ENCODE measurements around the gene SLIT1.

The SLIT1 gene

GRCh38 chr10:97195706-97196222 lies 10.0 kb upstream of the SLIT1 start:
- H3K9ac ChIP-seq (ENCODE audit: low read depth, low read length, poor library complexity): peak overlapping the region; percentile 14
- no CpG with 5 or more reads among the region's 11 CpGs for WGBS, 2 donors (ENCODE audit: extremely low coverage in 2 of 2, insufficient read length in 2 of 2, insufficient replicate concordance in 1 of 2)
- H3K4me3 ChIP-seq (ENCODE audit: low read length in 2 of 2): peak overlapping the region; percentile 30 to 70

GRCh38 chr10:97192952-97193435 lies 7.2 kb upstream of the SLIT1 start:
- no peak overlapping the region for H3K4me2 ChIP-seq (ENCODE audit: insufficient read depth, low read length, poor library complexity, severe bottlenecking)
- no peaks in the 10 kb centered on the region for H3K36me3 ChIP-seq (replicated peaks in 1 of 2; ENCODE audit: control insufficient read depth in 2 of 2, insufficient read depth in 2 of 2, low read length in 2 of 2)
- no peak overlapping the region for H3K9ac ChIP-seq (ENCODE audit: low read depth, low read length, poor library complexity)
- no peak overlapping the region for H2BK5ac ChIP-seq (ENCODE audit: low read length)
- no peak overlapping the region for H4K91ac ChIP-seq (ENCODE audit: low read depth, low read length, poor library complexity)
- no peak overlapping the region for H3K4me3 ChIP-seq (ENCODE audit: low read length in 2 of 2)
- no peak overlapping the region for H3K14ac ChIP-seq (ENCODE audit: low read length)
- H3K4ac ChIP-seq (ENCODE audit: low read length): no peak overlapping the region
- WGBS, 2 donors (ENCODE audit: extremely low coverage in 2 of 2, insufficient read length in 2 of 2, insufficient replicate concordance in 1 of 2): 100% methylated on average over 4 of the region's 5 CpGs; no CpG with 5 or more reads in 1 of the 2 donors
- no peaks in the 10 kb centered on the region for H3K79me1 ChIP-seq (ENCODE audit: low read depth, low read length)
- no peak overlapping the region for H3K27ac ChIP-seq (replicated peaks; ENCODE audit: low read length)
- peaks cover 0 to 5% of the 10 kb centered on the region in 2 donors for H3K9me3 ChIP-seq (replicated peaks in 1 of 2; ENCODE audit: control insufficient read depth in 2 of 2, insufficient read depth in 1 of 2, low read depth in 1 of 2, low read length in 2 of 2)
- no peak overlapping the region for H2BK120ac ChIP-seq (ENCODE audit: low read depth, low read length)
- peaks cover 2 to 7% of the 10 kb centered on the region in 2 donors for H3K4me1 ChIP-seq (ENCODE audit: control insufficient read depth in 2 of 2, insufficient read depth in 1 of 2, low read depth in 1 of 2, low read length in 2 of 2)
- H2BK15ac ChIP-seq (ENCODE audit: low read length): no peak overlapping the region
- no peak for DNase-seq (ENCODE audit: low spot score)
- no peak overlapping the region for H4K8ac ChIP-seq (ENCODE audit: low read depth, low read length)
- no peak overlapping the region for H3K18ac ChIP-seq (ENCODE audit: low read length)
- H2AFZ ChIP-seq (ENCODE audit: low read length): no peak overlapping the region
- H3K27me3 ChIP-seq (ENCODE audit: control insufficient read depth in 3 of 3, insufficient read depth in 3 of 3, low read depth in 1 of 3, low read length in 3 of 3): peaks cover 5 to 76% (median 19%) of the 10 kb centered on the region in 3 experiments
- H2BK12ac ChIP-seq (ENCODE audit: low read length): no peak overlapping the region
- no peak overlapping the region for H3K23ac ChIP-seq (ENCODE audit: low read depth, low read length, poor library complexity)
- no peak overlapping the region for H2AK5ac ChIP-seq (ENCODE audit: low read depth, low read length)

More at GRCh38 chr10:97195706-97196222, 10.0 kb upstream of the SLIT1 start:
- Histone ChIP-seq H3K4me2 (ENCODE audit: insufficient read depth, low read length, poor library complexity, severe bottlenecking) (peak overlapping the region; percentile 75), H2AFZ (ENCODE audit: low read length) (peak overlapping the region; percentile 80), H4K8ac (ENCODE audit: low read depth, low read length) (no peak overlapping the region), H3K27ac (replicated peaks; ENCODE audit: low read length) (no peak overlapping the region), H2BK15ac (ENCODE audit: low read length) (no peak overlapping the region), H3K9me3 (replicated peaks in 1 of 2; ENCODE audit: control insufficient read depth in 2 of 2, insufficient read depth in 1 of 2, low read depth in 1 of 2, low read length in 2 of 2) (peaks cover 0 to 5% of the 10 kb centered on the region in 2 donors), H2BK5ac (ENCODE audit: low read length) (no peak overlapping the region), H3K4me1 (ENCODE audit: control insufficient read depth in 2 of 2, insufficient read depth in 1 of 2, low read depth in 1 of 2, low read length in 2 of 2) (peaks cover 2 to 7% of the 10 kb centered on the region in 2 donors), H2AK5ac (ENCODE audit: low read depth, low read length) (no peak overlapping the region), H3K36me3 (replicated peaks in 1 of 2; ENCODE audit: control insufficient read depth in 2 of 2, insufficient read depth in 2 of 2, low read length in 2 of 2) (no peaks in the 10 kb centered on the region), H2BK12ac (ENCODE audit: low read length) (no peak overlapping the region), H4K91ac (ENCODE audit: low read depth, low read length, poor library complexity) (no peak overlapping the region), H2BK120ac (ENCODE audit: low read depth, low read length) (no peak overlapping the region), H3K79me1 (ENCODE audit: low read depth, low read length) (no peaks in the 10 kb centered on the region), H3K23ac (ENCODE audit: low read depth, low read length, poor library complexity) (no peak overlapping the region), H3K18ac (ENCODE audit: low read length) (peak overlapping the region; percentile 66), H3K14ac (ENCODE audit: low read length) (no peak overlapping the region), H3K4ac (ENCODE audit: low read length) (no peak overlapping the region), H3K27me3 (ENCODE audit: control insufficient read depth in 3 of 3, insufficient read depth in 3 of 3, low read depth in 1 of 3, low read length in 3 of 3) (peaks cover 5 to 54% (median 16%) of the 10 kb centered on the region in 3 experiments)
- no peak for DNase-seq (ENCODE audit: low spot score)

- Histone ChIP-seq H4K91ac (ENCODE audit: low read depth, low read length, poor library complexity) (no peak overlapping the region), H3K23ac (ENCODE audit: low read depth, low read length, poor library complexity) (no peak overlapping the region), H3K4me3 (ENCODE audit: low read length in 2 of 2) (no peak overlapping the region), H3K4ac (ENCODE audit: low read length) (no peak overlapping the region), H3K27ac (replicated peaks; ENCODE audit: low read length) (no peak overlapping the region), H2BK5ac (ENCODE audit: low read length) (no peak overlapping the region), H2BK12ac (ENCODE audit: low read length) (no peak overlapping the region), H2AK5ac (ENCODE audit: low read depth, low read length) (no peak overlapping the region), H4K8ac (ENCODE audit: low read depth, low read length) (no peak overlapping the region), H2BK15ac (ENCODE audit: low read length) (no peak overlapping the region), H3K18ac (ENCODE audit: low read length) (no peak overlapping the region), H3K9ac (ENCODE audit: low read depth, low read length, poor library complexity) (no peak overlapping the region), H3K4me2 (ENCODE audit: insufficient read depth, low read length, poor library complexity, severe bottlenecking) (no peak overlapping the region), H3K14ac (ENCODE audit: low read length) (no peak overlapping the region), H2BK120ac (ENCODE audit: low read depth, low read length) (no peak overlapping the region), H3K36me3 (replicated peaks in 1 of 2; ENCODE audit: control insufficient read depth in 2 of 2, insufficient read depth in 2 of 2, low read length in 2 of 2) (no peaks in the 10 kb centered on the region), H3K9me3 (replicated peaks in 1 of 2; ENCODE audit: control insufficient read depth in 2 of 2, insufficient read depth in 1 of 2, low read depth in 1 of 2, low read length in 2 of 2) (peaks cover 0 to 5% of the 10 kb centered on the region in 2 donors), H3K27me3 (ENCODE audit: control insufficient read depth in 3 of 3, insufficient read depth in 3 of 3, low read depth in 1 of 3, low read length in 3 of 3) (peaks cover 6 to 81% (median 26%) of the 10 kb centered on the region in 3 experiments), H2AFZ (ENCODE audit: low read length) (no peak overlapping the region), H3K4me1 (ENCODE audit: control insufficient read depth in 2 of 2, insufficient read depth in 1 of 2, low read depth in 1 of 2, low read length in 2 of 2) (peaks cover 0 to 8% of the 10 kb centered on the region in 2 donors), H3K79me1 (ENCODE audit: low read depth, low read length) (no peaks in the 10 kb centered on the region)
- no CpG with 5 or more reads among the region's 2 CpGs for WGBS, 2 donors (ENCODE audit: extremely low coverage in 2 of 2, insufficient read length in 2 of 2, insufficient replicate concordance in 1 of 2)
- DNase-seq (ENCODE audit: low spot score): no peak
These were observed 4.7 kb upstream of the SLIT1 start for GRCh38 chr10:97190450-97190849.

- H2BK5ac ChIP-seq (ENCODE audit: low read length): no peak overlapping the region
- no peak overlapping the region for H4K91ac ChIP-seq (ENCODE audit: low read depth, low read length, poor library complexity)
- no peak overlapping the region for H2AFZ ChIP-seq (ENCODE audit: low read length)
- H3K27me3 ChIP-seq (ENCODE audit: control insufficient read depth in 3 of 3, insufficient read depth in 3 of 3, low read depth in 1 of 3, low read length in 3 of 3): peaks cover 12 to 89% (median 47%) of the 10 kb centered on the region in 3 experiments
- no peak overlapping the region for H2BK12ac ChIP-seq (ENCODE audit: low read length)
- no peak for DNase-seq (ENCODE audit: low spot score)
- H3K4me3 ChIP-seq (ENCODE audit: low read length in 2 of 2): no peak overlapping the region
- no peak overlapping the region for H2BK120ac ChIP-seq (ENCODE audit: low read depth, low read length)
- no peak overlapping the region for H3K4ac ChIP-seq (ENCODE audit: low read length)
- H3K27ac ChIP-seq (replicated peaks; ENCODE audit: low read length): no peak overlapping the region
- H3K23ac ChIP-seq (ENCODE audit: low read depth, low read length, poor library complexity): no peak overlapping the region
- H4K8ac ChIP-seq (ENCODE audit: low read depth, low read length): no peak overlapping the region
- H3K79me1 ChIP-seq (ENCODE audit: low read depth, low read length): no peaks in the 10 kb centered on the region
- H3K14ac ChIP-seq (ENCODE audit: low read length): no peak overlapping the region
- no peak overlapping the region for H2BK15ac ChIP-seq (ENCODE audit: low read length)
- H3K4me2 ChIP-seq (ENCODE audit: insufficient read depth, low read length, poor library complexity, severe bottlenecking): no peak overlapping the region
- no CpG with 5 or more reads among the region's 11 CpGs for WGBS, 2 donors (ENCODE audit: extremely low coverage in 2 of 2, insufficient read length in 2 of 2, insufficient replicate concordance in 1 of 2)
- peak overlapping the region; percentile 24 for H3K9ac ChIP-seq (ENCODE audit: low read depth, low read length, poor library complexity)
- H2AK5ac ChIP-seq (ENCODE audit: low read depth, low read length): peak overlapping the region; percentile 15
- peaks cover 0 to 5% of the 10 kb centered on the region in 2 donors for H3K9me3 ChIP-seq (replicated peaks in 1 of 2; ENCODE audit: control insufficient read depth in 2 of 2, insufficient read depth in 1 of 2, low read depth in 1 of 2, low read length in 2 of 2)
- peaks cover 3 to 26% of the 10 kb centered on the region in 2 donors for H3K4me1 ChIP-seq (ENCODE audit: control insufficient read depth in 2 of 2, insufficient read depth in 1 of 2, low read depth in 1 of 2, low read length in 2 of 2)
- H3K36me3 ChIP-seq (replicated peaks in 1 of 2; ENCODE audit: control insufficient read depth in 2 of 2, insufficient read depth in 2 of 2, low read length in 2 of 2): no peaks in the 10 kb centered on the region
- no peak overlapping the region for H3K18ac ChIP-seq (ENCODE audit: low read length)
These were observed 2.5 kb upstream of the SLIT1 start for GRCh38 chr10:97188261-97188711.
